ENCODE results near the gene WWC2.
"Not testable (repeated sequence)": the region's sequence is repeated elsewhere in the genome, so short reads cannot be mapped to it uniquely, and the experiment has no call there.

Gene WWC2

GRCh38 chr4:183100827-183101226 is 1.8 kb downstream of the WWC2 start:
- DNase-seq (ENCODE audit: low read depth in 2 of 2), result no peak

- DNase-seq (ENCODE audit: low read depth in 2 of 2), result no peak
These were observed 3.0 kb downstream of the WWC2 start for GRCh38 chr4:183101956-183102480.

DNA sequence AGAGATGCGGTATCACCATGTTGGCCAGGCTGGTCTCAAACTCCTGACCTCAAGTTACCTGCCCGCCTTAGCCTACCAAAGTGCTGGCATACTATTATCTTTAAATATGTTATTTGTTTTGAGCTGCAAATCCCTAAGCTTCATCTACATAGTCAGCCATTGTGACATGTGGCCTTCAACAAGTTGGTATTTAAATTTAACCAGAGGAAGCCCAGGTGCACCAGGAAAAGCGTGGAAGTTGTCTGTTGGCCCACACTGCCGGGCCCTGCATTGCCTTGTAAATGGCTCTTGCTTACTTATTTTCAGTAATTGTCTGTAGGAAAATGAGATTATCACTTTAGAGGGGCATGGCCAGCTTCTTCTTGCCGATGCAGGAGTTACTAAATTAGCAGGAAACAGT is 6.0 kb downstream of the WWC2 start:
- DNase-seq (ENCODE audit: low read depth in 2 of 2), result no peak

GRCh38 chr4:183106839-183107238 is 7.8 kb downstream of the WWC2 start:
- DNase-seq (ENCODE audit: low read depth in 2 of 2), result no peak

GRCh38 chr4:183107891-183108459 is 8.9 kb downstream of the WWC2 start:
- no peak for DNase-seq (ENCODE audit: low read depth in 2 of 2)

DNA sequence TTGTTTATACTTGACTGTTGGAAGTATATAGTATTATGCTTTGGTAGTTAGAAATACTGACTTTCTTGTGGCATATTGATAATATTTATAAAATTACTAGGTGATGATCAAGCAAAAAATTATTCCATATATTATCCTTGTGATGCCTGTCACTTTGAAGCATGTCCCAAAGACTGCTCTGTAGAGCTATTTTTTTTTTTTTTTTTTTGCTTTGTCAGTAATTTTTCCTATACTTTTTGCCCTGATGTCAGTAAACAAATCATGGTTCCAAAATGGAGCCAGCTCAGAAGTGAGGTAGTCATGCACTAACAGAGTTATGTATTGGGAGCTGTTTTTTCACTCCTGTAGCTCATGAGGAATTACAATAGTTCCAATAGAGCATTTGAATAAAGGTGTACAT is 11.2 kb downstream of the WWC2 start:
- no peak for DNase-seq (ENCODE audit: low read depth in 2 of 2)

DNA sequence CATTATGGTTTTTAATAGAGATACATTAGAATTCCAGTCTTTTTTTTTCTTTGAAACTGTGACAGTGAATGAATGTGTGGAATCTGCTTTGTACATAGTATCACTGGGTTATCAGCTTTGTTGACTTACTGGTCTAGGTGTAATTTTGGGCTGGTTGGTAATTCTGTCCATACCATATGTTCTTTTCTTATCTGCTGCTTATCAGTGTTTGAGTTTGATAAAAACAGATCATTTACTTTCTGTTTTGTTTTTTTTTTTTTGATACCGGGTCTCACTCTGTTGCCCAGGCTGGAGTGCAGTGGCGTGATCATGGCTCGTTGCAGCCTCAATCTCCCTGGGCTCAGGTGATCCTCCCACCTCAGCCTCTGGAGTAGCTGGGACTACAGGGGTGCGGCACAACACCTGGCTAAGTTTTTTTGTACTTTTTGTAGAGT is 12.4 kb downstream of the WWC2 start:
- DNase-seq (ENCODE audit: low read depth in 2 of 2), result no peak

GRCh38 chr4:183118141-183118540 is 19.1 kb downstream of the WWC2 start:
- DNase-seq (ENCODE audit: low read depth in 2 of 2), result no peak

DNA sequence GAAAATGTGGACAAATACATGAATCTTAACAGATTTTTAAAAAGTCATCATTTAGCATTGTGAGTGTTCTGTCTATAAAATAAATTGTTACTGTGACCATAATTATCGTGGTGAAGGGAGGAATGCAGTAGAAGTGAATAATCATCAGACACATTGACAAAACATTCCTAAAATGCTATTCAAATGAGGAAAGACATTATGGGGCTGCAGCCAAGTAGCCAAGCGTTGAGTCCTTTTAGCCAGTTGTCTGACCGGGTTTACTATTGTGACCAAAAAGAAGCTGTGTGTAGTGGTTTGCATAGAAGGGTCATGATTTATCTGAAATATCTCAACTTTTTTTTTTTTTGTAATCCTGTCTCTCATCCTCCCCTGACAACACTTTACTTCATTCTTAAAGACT is 19.5 kb downstream of the WWC2 start:
- DNase-seq (ENCODE audit: low read depth in 2 of 2), result no peak

DNA sequence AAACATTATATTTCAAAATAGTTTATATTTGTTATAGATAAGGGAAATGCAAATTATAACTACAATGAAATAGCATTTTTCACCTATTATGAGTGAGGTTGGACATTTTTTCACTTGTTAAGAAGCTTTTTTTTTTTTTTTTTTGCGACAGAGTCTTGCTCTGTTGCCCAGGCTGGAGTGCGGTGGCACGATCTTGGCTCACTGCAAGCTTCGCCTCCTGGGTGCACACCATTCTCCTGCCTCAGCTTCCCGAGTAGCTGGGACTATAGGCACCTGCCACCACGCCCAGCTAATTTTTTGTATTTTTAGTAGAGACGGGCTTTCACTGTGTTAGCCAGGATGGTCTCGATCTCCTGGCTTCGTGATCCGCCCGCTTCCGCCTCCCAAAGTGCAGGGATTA is 22.6 kb downstream of the WWC2 start:
- not testable (repeated sequence) for DNase-seq (ENCODE audit: low read depth in 2 of 2)

DNA sequence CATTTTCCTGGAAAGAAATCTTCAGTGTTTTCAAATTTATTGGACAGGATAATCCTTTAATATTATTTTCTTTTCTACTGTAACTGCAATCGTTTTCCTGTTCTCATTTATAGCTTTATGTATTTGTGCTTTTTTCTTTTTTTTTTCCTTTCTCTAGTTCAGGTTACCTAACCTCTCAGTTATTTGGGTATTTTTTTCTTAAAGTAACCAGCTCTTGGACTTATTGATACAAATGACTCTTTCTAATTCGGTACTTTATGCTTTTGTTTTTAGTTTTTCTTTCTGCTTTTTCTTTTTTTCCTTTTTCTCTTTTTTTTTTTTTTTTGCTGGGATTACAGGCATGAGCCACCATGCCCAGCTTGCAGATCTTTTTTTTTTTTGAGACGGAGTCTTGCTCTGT is 25.2 kb downstream of the WWC2 start:
- no peak for DNase-seq (ENCODE audit: low read depth in 2 of 2)

GRCh38 chr4:183124865-183125264 is 25.8 kb downstream of the WWC2 start:
- no peak for DNase-seq (ENCODE audit: low read depth in 2 of 2)

GRCh38 chr4:183129125-183129524 is 30.1 kb downstream of the WWC2 start:
- no peak for DNase-seq (ENCODE audit: low read depth in 2 of 2)

- no peak for DNase-seq (ENCODE audit: low read depth in 2 of 2)
These were observed 30.6 kb downstream of the WWC2 start for GRCh38 chr4:183129675-183130074.

GRCh38 chr4:183130328-183131155 is 31.5 kb downstream of the WWC2 start:
- DNase-seq (ENCODE audit: low read depth in 2 of 2), result no peak

DNA sequence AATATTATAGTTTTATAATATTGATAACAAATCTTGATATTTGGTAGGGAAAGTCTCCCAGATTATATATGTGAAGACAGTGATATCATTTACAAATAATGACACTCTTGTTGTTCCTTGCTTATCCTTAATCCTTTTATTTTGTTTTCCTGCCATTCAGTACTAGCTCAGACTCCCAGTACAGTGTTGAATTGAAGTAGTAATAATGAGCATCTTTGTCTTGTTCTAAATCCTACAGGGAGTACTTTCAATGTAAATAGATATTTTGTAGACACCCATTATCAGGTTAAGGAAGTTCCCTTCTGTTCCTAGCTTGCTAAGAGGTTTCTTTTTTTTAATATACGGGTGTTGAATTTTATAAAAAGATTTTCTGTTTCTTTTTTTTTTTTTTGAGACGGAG is 33.0 kb downstream of the WWC2 start:
- DNase-seq (ENCODE audit: low read depth in 2 of 2), result no peak

- no peak for DNase-seq (ENCODE audit: low read depth in 2 of 2)
These were observed 33.8 kb downstream of the WWC2 start for GRCh38 chr4:183132865-183133264.

DNA sequence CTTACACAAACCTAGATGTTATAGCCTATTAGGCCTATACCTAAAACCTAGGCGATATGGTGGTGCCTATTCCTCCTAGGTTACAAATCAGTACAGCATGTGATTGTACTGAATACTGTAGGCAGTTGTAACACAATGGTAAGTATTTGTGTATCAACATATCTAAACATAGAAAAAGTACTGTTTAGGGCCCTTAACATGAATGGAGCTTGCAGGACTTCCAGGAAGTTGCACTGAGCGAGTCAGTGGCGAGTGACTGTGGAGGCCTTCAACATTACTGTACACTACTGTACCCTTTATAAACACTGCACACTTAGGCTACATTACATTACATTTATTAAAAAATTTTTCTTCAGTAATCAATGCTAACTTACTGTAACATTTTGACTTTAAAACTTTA is 37.8 kb downstream of the WWC2 start:
- DNase-seq (ENCODE audit: low read depth in 2 of 2), result no peak

- no peak for DNase-seq (ENCODE audit: low read depth in 2 of 2)
These were observed 40.1 kb downstream of the WWC2 start for GRCh38 chr4:183139058-183139750.

GRCh38 chr4:183139972-183140570 is 41.0 kb downstream of the WWC2 start:
- DNase-seq (ENCODE audit: low read depth in 2 of 2), result no peak

DNA sequence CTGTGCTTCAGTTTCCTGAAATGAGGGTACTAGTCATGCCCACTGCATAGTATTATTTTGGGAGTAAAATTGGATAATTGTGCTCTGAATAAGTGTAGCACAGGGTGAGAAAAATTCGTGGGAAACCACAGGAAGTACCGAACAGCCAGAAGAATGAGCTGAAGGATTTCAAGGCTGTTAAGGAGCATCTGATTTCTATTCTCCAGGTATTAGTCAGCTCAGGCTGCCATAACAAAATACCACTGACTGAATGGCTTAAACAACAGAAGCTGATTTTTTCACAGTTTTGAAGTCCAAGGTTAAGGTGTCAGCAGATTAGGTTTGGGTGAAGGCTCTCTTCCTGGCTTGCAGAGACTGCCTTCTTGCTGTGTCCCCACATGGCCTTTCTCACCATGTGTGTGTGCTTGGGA is 41.9 kb downstream of the WWC2 start:
- no peak for DNase-seq (ENCODE audit: low read depth in 2 of 2)

- DNase-seq (ENCODE audit: low read depth in 2 of 2), result no peak
These were observed 42.9 kb downstream of the WWC2 start for GRCh38 chr4:183141997-183142396.
